Measurements from ENCODE around the gene ARSG. TPM values are rescaled to one million over a fixed set of nuclear protein-coding genes. Genes with fewer than 3 reads are reported as not detected.

The ARSG gene
- total and polyA plus RNA-seq, 2 of the 8 experiments (the other 6 are each of a cell fraction or from before 2014, with no cell fraction given): 3.3 to 4.0 TPM

GRCh38 chr17:68435361-68435760, 144.1 kb downstream of the ARSG start:
- H3K23ac ChIP-seq (ENCODE audit: insufficient read length): no peak overlapping the region
- H4K8ac ChIP-seq (ENCODE audit: extremely low read depth, insufficient read depth, low read length): no peak overlapping the region
- POLR2A ChIA-PET (ENCODE audit: partially characterized antibody): interaction anchor here (1.8 kb wide), 1 partner anchor 143 kb away, joined by 3 read pairs; no protein-coding TSS in a partner anchor
- H3K4me2 ChIP-seq (ENCODE audit: insufficient read depth in 1 of 2, low read depth in 2 of 2, low read length in 2 of 2): no peak overlapping the region
- WGBS, 2 experiments (ENCODE audit: extremely low coverage in 1 of 2, insufficient coverage in 1 of 2, insufficient read length in 1 of 2, insufficient replicate concordance in 2 of 2, low coverage in 1 of 2, low lambda C conversion rate in 2 of 2, missing lambda C conversion rate in 1 of 2): 91% methylated on average over 6 of the region's 6 CpGs; no CpG with 5 or more reads in 1 of the 2 experiments
- H4K5ac ChIP-seq (ENCODE audit: insufficient read length, low read depth, low read length): no peak overlapping the region
- peaks cover 0 to 4% (median 0%) of the 10 kb centered on the region in 4 experiments; a peak in 2 of 7 replicates for H3K4me1 ChIP-seq (replicated peaks in 1 of 4; ENCODE audit: control insufficient read depth in 3 of 4, insufficient read depth in 4 of 4, low read length in 3 of 4)
- H4K20me1 ChIP-seq (replicated peaks in 1 of 2; ENCODE audit: control insufficient read depth in 1 of 2, insufficient read depth in 2 of 2, low read length in 2 of 2): no peaks in the 10 kb centered on the region
- H3K14ac ChIP-seq (ENCODE audit: insufficient read length): no peak overlapping the region
- no peak overlapping the region for H3K9ac ChIP-seq (replicated peaks in 1 of 4; ENCODE audit: extremely low read depth in 1 of 4, low read depth in 3 of 4, low read length in 3 of 4)
- no peak overlapping the region for H2BK5ac ChIP-seq (ENCODE audit: low read depth, low read length)
- no peak overlapping the region for H3K56ac ChIP-seq (replicated peaks; ENCODE audit: insufficient read length, low read depth, low read length)
- no peak overlapping the region for H2BK120ac ChIP-seq (replicated peaks; ENCODE audit: low read depth, low read length)
- no peak overlapping the region for H2BK15ac ChIP-seq (ENCODE audit: low read length)
- H3K79me1 ChIP-seq (ENCODE audit: low read depth, low read length): no peaks in the 10 kb centered on the region
- FAIRE-seq: no peak
- no peak overlapping the region for H3K4ac ChIP-seq (replicated peaks; ENCODE audit: insufficient read length, low read depth, low read length)
- no peaks in the 10 kb centered on the region; a peak in 1 of 8 replicates for H3K36me3 ChIP-seq (ENCODE audit: control insufficient read depth in 2 of 4, insufficient read depth in 4 of 4, low read length in 3 of 4)
- H3K27me3 ChIP-seq (replicated peaks in 1 of 4; ENCODE audit: control insufficient read depth in 3 of 4, extremely low read depth in 1 of 4, insufficient read depth in 3 of 4, low read length in 3 of 4): no peaks in the 10 kb centered on the region
- no peak overlapping the region for H3K27ac ChIP-seq (ENCODE audit: low read depth, low read length)
- no peaks in the 10 kb centered on the region for H3K23me2 ChIP-seq (ENCODE audit: low read depth, low read length)
- H3K4me3 ChIP-seq (ENCODE audit: extremely low read depth in 1 of 4, insufficient read depth in 2 of 4, low read depth in 3 of 4, low read length in 4 of 4): no peak overlapping the region
- DNase-seq (ENCODE audit: low read depth in 1 of 2, low spot score in 2 of 2): no peak
- no peak overlapping the region for H2AK5ac ChIP-seq (ENCODE audit: low read depth, low read length)
- H3K79me2 ChIP-seq (ENCODE audit: control insufficient read depth in 1 of 2, insufficient read depth in 2 of 2, low read length in 2 of 2): no peaks in the 10 kb centered on the region
- no peak overlapping the region for H2AFZ ChIP-seq (ENCODE audit: low read length)
- H3K9me3 ChIP-seq (ENCODE audit: insufficient read depth in 2 of 2, low read depth in 1 of 2, low read length in 1 of 2): no peaks in the 10 kb centered on the region
- no peak overlapping the region for H2BK12ac ChIP-seq (ENCODE audit: low read depth, low read length)
- no peak overlapping the region for H4K91ac ChIP-seq (replicated peaks; ENCODE audit: insufficient read length, low read length)
- H3K18ac ChIP-seq (ENCODE audit: extremely low read depth, low read length): no peak overlapping the region
- CTCF ChIA-PET (ENCODE audit: partially characterized antibody): interaction anchor here (0.7 to 9.3 kb wide), 21 partner anchors 8 to 267 kb away, joined by 3 to 98 read pairs (median 4); partner anchors contain the start of gene WIPI1
- H2BK20ac ChIP-seq (ENCODE audit: low read length): no peak overlapping the region
- TF ChIP-seq RXRA (IDR thresholded peaks at IDR 0.05; ENCODE audit: insufficient read depth, low read depth, low read length) (no peak), EZH2 (IDR thresholded peaks at IDR 0.05; ENCODE audit: low read depth, low read length, severe bottlenecking) (no peak)

Data from H1 (cell line).